CD4-positive, alpha-beta T cell treated with Interferon gamma for 1 hour (primary cell): ENCODE data around the gene PLPP3.
A peak's percentile ranks its signal among the peaks of the same experiment; 100 is the strongest.

Experiments
- DNase-seq: peaks from one replicate; pipeline ENCODE4 v3.0.0-alpha.2; 2020

PLPP3 gene

GRCh38 chr1:56545711-56546110 is 33.7 kb downstream of the PLPP3 start:
- DNase-seq: no peak

- no peak for DNase-seq
Observed at GRCh38 chr1:56543783-56544612, 35.4 kb downstream of the PLPP3 start.

GRCh38 chr1:56542651-56543050 is 36.7 kb downstream of the PLPP3 start:
- no peak for DNase-seq

GRCh38 chr1:56541408-56541807 is 38.0 kb downstream of the PLPP3 start:
- no peak for DNase-seq

- no peak for DNase-seq
Observed at GRCh38 chr1:56540467-56540866, 38.9 kb downstream of the PLPP3 start.

- DNase-seq: no peak
Observed at GRCh38 chr1:56539520-56539931, 39.8 kb downstream of the PLPP3 start.

GRCh38 chr1:56538532-56538931 is 40.8 kb downstream of the PLPP3 start:
- DNase-seq: no peak

GRCh38 chr1:56537660-56538059 is 41.7 kb downstream of the PLPP3 start:
- DNase-seq: no peak

- no peak for DNase-seq
Observed at GRCh38 chr1:56535939-56536338, 43.4 kb downstream of the PLPP3 start.

GRCh38 chr1:56535362-56535761 is 44.0 kb downstream of the PLPP3 start:
- DNase-seq: no peak

GRCh38 chr1:56534130-56534651 is 45.2 kb downstream of the PLPP3 start:
- no peak for DNase-seq

GRCh38 chr1:56533621-56534020 is 45.7 kb downstream of the PLPP3 start:
- no peak for DNase-seq

- DNase-seq: no peak
Observed at GRCh38 chr1:56533197-56533596, 46.2 kb downstream of the PLPP3 start.

GRCh38 chr1:56532350-56532683 is 47.0 kb downstream of the PLPP3 start:
- DNase-seq: no peak

- no peak for DNase-seq
Observed at GRCh38 chr1:56531624-56532349, 47.6 kb downstream of the PLPP3 start.

- no peak for DNase-seq
Observed at GRCh38 chr1:56529801-56530200, 49.6 kb downstream of the PLPP3 start.

GRCh38 chr1:56527548-56528302 is 51.6 kb downstream of the PLPP3 start:
- no peak for DNase-seq

GRCh38 chr1:56526571-56527174 is 52.7 kb downstream of the PLPP3 start:
- no peak for DNase-seq

- DNase-seq: peak; percentile 64
Observed at GRCh38 chr1:56525489-56526041, 53.8 kb downstream of the PLPP3 start.

- DNase-seq: no peak
Observed at GRCh38 chr1:56524263-56524662, 55.1 kb downstream of the PLPP3 start.

GRCh38 chr1:56522680-56523079 is 56.7 kb downstream of the PLPP3 start:
- DNase-seq: no peak

GRCh38 chr1:56520016-56520601 is 59.3 kb downstream of the PLPP3 start:
- DNase-seq: no peak
